Tibial nerve (tissue), 4 donors: ENCODE data around the gene CRB2.

Source experiments
- CTCF ChIP-seq, 5 experiments: fragments of 200-600 bp in 3 of 5; fragments of 450-650 bp in 2 of 5; sonication (generic) in 3 of 5; IDR thresholded peaks; one replicate each; pipeline ENCODE4 v1.5.1; 2016 to 2019; ENCODE audit warnings: antibody characterized with exemption in 5 of 5, mild to moderate bottlenecking in 3 of 5, moderate library complexity in 2 of 5
- EP300 ChIP-seq, 2 donors: sonication (generic); formaldehyde crosslinking; IDR thresholded peaks; one replicate each; pipeline ENCODE4 v1.6.1; 2017; ENCODE audit warnings: antibody characterized with exemption in 2 of 2, mild to moderate bottlenecking in 1 of 2

- no peak for TF ChIP-seq EP300 (IDR thresholded peaks at IDR 0.05)
- TF ChIP-seq CTCF (IDR thresholded peaks at IDR 0.05), result no peak
These were observed 33.5 kb upstream of the CRB2 start for GRCh38 chr9:123322273-123323195.
